ENCODE data around the gene GPR18.

The GPR18 gene

GRCh38 chr13:99290894-99291293 is 32.7 kb upstream of the GPR18 start:
- ATAC-seq (peak; percentile 19), DNase-seq (no peak)

GRCh38 chr13:99289674-99290337 is 31.6 kb upstream of the GPR18 start:
- ATAC-seq (peak; percentile 75), DNase-seq (peak; percentile 68)

GRCh38 chr13:99289271-99289670 is 31.1 kb upstream of the GPR18 start:
- ATAC-seq, result no peak
- no peak for DNase-seq

- peak; percentile 80 for ATAC-seq
- peak; percentile 53 for DNase-seq
These were observed 29.9 kb upstream of the GPR18 start for GRCh38 chr13:99288089-99288488.

GRCh38 chr13:99287551-99287950 is 29.4 kb upstream of the GPR18 start:
- ATAC-seq, result no peak

GRCh38 chr13:99285432-99286182 is 27.4 kb upstream of the GPR18 start:
- no peak for ATAC-seq
- DNase-seq, result no peak

More at GRCh38 chr13:99287551-99287950, 29.4 kb upstream of the GPR18 start:
- DNase-seq, result no peak

GRCh38 chr13:99282264-99283231 is 24.4 kb upstream of the GPR18 start:
- ATAC-seq (no peak), DNase-seq (no peak)

- DNase-seq (peak; percentile 70), ATAC-seq (peak; percentile 87)
These were observed 23.7 kb upstream of the GPR18 start for GRCh38 chr13:99281811-99282263.

- no peak for ATAC-seq
- no peak for DNase-seq
These were observed 22.0 kb upstream of the GPR18 start for GRCh38 chr13:99280166-99280565.

GRCh38 chr13:99279637-99280036 is 21.5 kb upstream of the GPR18 start:
- DNase-seq, result no peak
- no peak for ATAC-seq

- no peak for ATAC-seq
- DNase-seq, result no peak
These were observed 20.7 kb upstream of the GPR18 start for GRCh38 chr13:99278843-99279242.

- ATAC-seq (no peak), DNase-seq (no peak)
These were observed 20.0 kb upstream of the GPR18 start for GRCh38 chr13:99278200-99278599.

- no peak for DNase-seq
- ATAC-seq, result no peak
These were observed 19.4 kb upstream of the GPR18 start for GRCh38 chr13:99277629-99278028.

GRCh38 chr13:99276706-99277105 is 18.5 kb upstream of the GPR18 start:
- ATAC-seq, result peak; percentile 25

GRCh38 chr13:99275093-99275469 is 16.9 kb upstream of the GPR18 start:
- peak; percentile 76 for ATAC-seq
- DNase-seq, result no peak

More at GRCh38 chr13:99276706-99277105, 18.5 kb upstream of the GPR18 start:
- DNase-seq, result no peak

GRCh38 chr13:99273128-99273527 is 14.9 kb upstream of the GPR18 start:
- DNase-seq, result no peak
- peak; percentile 56 for ATAC-seq

- ATAC-seq (no peak), DNase-seq (no peak)
These were observed 14.3 kb upstream of the GPR18 start for GRCh38 chr13:99272481-99272880.

GRCh38 chr13:99271249-99271648 is 13.1 kb upstream of the GPR18 start:
- ATAC-seq (no peak), DNase-seq (no peak)

GRCh38 chr13:99270518-99270917 is 12.3 kb upstream of the GPR18 start:
- DNase-seq (no peak), ATAC-seq (no peak)

GRCh38 chr13:99269627-99270241 is 11.6 kb upstream of the GPR18 start:
- ATAC-seq (peak; percentile 67), DNase-seq (no peak)

- DNase-seq (no peak), ATAC-seq (no peak)
These were observed 10.6 kb upstream of the GPR18 start for GRCh38 chr13:99268822-99269221.

GRCh38 chr13:99267927-99268326 is 9.7 kb upstream of the GPR18 start:
- ATAC-seq, result no peak
- DNase-seq, result no peak

All from stimulated activated naive CD8-positive, alpha-beta T cell treated with anti-CD3 and anti-CD28 coated beads, Interleukin-15, Interleukin-2, amounts not matched to agents 100 U/mL and 50 U/mL, for 24 hours (primary cell).